GM19397 (cell line): ENCODE measurements around the gene ADAR.
"Not testable (repeated sequence)": the region's sequence is repeated elsewhere in the genome, so short reads cannot be mapped to it uniquely, and the experiment has no call there.

Experiments
- ATAC-seq: cut with Tn5 transposase; IDR thresholded peaks from one replicate; pipeline ENCODE4 v1.9.1; 2021; ENCODE audit warnings: mild to moderate bottlenecking, moderate library complexity; ENCODE audit not compliant: unreplicated experiment

The ADAR gene, protein sequence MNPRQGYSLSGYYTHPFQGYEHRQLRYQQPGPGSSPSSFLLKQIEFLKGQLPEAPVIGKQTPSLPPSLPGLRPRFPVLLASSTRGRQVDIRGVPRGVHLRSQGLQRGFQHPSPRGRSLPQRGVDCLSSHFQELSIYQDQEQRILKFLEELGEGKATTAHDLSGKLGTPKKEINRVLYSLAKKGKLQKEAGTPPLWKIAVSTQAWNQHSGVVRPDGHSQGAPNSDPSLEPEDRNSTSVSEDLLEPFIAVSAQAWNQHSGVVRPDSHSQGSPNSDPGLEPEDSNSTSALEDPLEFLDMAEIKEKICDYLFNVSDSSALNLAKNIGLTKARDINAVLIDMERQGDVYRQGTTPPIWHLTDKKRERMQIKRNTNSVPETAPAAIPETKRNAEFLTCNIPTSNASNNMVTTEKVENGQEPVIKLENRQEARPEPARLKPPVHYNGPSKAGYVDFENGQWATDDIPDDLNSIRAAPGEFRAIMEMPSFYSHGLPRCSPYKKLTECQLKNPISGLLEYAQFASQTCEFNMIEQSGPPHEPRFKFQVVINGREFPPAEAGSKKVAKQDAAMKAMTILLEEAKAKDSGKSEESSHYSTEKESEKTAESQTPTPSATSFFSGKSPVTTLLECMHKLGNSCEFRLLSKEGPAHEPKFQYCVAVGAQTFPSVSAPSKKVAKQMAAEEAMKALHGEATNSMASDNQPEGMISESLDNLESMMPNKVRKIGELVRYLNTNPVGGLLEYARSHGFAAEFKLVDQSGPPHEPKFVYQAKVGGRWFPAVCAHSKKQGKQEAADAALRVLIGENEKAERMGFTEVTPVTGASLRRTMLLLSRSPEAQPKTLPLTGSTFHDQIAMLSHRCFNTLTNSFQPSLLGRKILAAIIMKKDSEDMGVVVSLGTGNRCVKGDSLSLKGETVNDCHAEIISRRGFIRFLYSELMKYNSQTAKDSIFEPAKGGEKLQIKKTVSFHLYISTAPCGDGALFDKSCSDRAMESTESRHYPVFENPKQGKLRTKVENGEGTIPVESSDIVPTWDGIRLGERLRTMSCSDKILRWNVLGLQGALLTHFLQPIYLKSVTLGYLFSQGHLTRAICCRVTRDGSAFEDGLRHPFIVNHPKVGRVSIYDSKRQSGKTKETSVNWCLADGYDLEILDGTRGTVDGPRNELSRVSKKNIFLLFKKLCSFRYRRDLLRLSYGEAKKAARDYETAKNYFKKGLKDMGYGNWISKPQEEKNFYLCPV

DNA sequence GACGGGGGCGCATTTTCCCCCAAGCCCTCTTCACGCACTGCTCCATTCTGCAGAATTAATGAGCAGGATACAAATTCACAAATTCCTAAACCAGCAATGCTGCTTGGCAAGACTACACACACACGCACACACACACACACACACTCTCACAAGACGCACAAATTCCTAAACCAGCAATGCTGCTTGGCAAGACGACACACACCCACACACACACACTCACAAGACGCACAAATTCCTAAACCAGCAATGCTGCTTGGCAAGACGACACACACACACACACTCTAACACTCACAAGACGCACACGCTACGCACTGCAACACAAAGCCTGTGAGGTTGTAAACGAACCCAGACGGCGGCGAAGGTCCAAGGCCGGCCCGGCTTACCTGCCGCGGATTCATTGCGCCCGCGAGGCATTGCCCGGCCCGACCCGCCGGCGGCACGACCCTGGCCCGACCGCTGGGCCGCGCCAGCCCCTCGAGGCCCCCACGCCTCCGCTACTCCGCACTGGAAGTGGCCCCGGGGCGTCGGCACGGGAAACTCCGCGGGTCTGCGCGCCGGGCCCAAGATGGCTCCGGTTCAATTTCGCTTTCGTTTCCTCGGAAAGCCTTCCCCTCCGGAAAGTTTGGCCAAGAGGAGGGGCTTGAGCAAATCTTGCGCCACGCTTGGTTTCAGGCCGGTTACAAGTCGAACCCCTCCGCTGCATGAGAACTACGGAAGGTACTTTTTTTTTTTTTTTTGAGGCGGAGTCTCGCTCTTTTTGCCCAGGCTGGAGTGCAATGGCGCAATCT is at the start of gene ADAR:
ADAR (minus strand) TSS at position 578 of the 788 bp plus-strand sequence; CDS start at position 398, 180 bp downstream.
- peak; percentile 67 for ATAC-seq

DNA sequence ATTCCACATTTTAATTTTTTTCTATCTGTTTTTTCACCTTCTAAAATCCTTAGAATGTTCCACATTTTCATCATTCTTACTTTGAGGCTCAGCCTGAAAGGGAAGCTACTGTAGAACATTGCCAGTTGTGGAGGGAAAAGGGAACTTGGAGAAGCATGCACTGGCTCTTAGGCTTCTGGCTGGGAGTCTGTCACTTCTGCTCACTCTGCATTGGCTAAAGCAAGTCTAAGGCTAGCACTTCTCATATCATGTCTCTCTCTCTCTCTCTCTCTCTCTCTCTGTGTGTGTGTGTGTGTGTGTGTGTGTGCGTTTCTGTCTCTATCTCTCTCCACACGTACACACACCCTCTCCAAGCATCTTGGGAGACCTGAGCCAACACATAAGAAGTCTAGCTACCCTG is 49.6 kb upstream of the ADAR start:
- no peak for ATAC-seq

DNA sequence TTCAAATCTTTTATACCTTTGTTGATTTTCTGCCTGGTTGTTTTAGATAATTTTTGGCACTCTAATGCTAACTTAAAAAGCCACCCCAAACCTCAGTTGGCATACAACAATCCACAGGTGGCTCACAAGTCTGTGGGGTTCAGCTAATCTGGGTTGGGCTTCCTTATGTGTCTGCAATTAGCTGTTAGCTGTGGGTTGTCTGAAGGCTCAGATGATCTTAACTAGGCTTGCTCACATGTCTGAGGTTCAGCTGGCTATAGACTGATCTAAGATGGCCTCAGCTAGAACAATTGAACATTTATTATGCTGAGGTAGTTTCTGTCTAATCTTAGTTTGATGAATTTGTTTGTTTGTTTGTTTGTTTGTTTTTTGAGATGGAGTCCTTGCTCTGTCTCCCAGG is 44.9 kb upstream of the ADAR start:
- ATAC-seq, result no peak

DNA sequence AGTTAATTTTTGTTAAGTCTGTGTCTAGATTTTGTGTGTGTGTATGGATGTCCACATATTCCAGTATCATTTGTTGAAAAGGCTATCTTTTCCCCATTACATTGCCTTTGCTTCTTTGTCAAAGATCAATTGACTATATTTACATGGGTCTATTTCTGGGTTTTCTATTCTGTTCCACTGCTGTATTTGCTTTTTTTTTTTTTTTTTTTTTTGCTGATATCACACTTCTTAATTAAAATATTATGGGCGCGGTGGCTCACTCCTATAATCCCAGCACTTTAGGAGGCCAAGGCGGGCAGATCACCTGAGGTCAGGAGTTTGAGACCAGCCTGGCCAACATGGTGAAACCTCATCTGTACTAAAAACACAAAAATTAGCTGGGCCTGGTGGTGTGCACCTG is 36.7 kb upstream of the ADAR start:
- not testable (repeated sequence) for ATAC-seq

DNA sequence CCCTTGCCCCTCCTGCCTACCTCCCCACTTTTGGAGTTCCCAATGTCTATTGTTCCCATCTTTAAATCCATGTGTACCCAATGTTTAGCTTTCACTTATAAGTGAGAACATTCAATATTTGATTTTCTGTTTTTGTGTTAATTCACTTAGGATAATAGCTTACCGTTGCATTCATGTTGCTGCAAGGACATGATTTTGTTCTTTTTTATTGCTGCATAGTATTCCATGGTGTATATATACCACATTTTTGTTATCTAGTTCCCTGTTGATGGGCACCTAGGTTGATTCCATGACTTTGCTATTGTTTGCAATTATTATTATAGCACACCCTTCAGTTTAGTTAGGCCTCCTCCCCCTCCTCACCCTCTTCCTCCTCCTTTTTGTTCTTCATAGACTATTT is 33.5 kb upstream of the ADAR start:
- ATAC-seq, result no peak

DNA sequence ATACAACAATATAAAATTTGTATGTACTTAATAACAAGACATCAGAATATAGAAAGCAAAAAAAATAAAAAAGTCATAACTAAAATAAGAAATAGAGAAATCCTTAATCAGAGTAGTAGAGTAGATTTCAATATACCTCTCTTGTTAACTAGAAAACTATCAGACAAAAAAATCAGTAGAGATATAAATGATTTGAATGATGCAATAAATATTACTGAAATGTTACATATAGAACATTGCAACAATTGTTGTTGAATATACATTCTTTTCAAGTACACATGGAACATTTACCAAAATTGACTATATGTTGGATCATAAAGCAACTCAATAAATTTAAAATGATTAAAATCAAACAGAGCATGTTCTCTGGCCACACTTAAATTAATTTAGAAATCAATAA is 31.9 kb upstream of the ADAR start:
- ATAC-seq, result no peak

DNA sequence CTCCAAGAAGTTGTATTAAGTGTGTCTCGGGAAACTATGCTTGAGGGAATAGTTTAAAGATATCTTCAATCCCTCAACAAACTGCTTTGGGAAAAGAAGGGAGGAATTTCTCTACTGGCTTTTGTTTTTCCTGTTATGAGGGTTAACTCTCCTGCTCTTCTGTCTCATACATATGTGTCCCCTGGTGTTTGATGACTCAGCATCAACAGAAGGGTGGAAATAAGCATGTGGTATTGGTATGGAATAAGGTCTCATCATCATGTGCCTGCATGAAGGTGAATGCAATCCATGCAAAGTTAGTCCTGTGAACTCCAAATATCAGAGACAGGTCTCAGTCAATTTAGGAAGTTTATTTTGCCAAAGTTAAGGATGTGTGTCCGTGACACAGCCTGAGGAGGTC is 27.2 kb upstream of the ADAR start:
- ATAC-seq, result no peak

DNA sequence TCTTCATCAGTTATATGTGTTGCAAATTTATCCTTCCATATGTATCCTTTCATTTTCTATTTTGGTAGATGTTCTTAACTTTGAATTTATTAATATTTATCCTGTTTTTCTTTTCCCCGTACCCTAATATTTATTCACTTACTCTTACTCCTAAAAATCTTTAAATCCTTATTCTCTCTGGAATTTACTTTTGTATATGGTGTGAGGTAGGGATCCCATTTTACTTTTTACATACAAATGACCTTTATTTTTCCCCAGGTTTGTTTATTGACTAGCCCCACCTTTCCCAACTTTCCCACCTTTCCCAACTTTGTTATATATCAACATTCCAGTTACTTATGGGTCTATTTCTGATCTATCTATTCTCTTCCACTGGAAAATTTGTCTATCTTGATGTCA is 21.7 kb upstream of the ADAR start:
- ATAC-seq, result no peak

DNA sequence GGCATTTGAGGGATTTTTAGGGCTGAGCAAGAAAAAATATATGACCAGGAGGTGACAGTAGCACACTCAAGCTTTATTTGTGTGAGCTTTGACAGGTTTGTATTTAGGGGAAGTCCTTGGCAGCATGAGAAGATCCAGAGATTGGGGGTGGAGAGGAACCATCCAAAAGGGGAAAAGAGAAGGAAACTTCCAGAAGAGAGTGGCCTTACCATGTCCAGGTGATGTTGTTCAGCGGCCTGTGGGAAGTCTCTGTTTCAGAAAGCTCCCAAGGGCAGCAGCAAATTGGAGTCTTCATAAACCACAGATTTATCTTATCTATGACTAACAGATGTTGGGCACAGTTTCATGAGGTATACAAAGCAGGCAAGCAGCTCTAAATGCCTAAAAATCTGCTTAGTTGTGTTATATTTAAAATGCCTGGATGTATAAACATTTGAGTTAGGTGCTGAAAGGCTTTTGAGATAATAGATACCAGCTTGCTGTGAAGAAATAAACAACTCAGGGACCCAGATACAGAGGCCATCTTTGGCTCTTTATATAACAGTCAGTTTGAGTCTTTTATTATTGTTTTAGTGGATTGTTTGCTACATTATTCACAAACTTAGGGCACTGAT is 21.2 kb upstream of the ADAR start:
- no peak for ATAC-seq

DNA sequence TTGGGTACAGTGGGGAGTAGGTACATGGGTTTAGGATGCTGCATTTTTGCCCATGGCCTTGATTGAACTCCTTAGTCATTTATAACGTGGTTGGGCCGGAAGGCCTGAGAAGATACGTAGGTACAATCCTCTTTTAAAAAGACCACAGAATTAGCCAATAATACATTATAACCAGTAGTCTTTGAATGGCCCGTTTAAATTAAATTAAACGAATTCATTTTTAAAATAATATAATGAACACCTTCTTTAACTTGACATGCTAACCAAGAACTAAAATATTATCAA is 20.1 kb upstream of the ADAR start:
- ATAC-seq, result peak; percentile 5

DNA sequence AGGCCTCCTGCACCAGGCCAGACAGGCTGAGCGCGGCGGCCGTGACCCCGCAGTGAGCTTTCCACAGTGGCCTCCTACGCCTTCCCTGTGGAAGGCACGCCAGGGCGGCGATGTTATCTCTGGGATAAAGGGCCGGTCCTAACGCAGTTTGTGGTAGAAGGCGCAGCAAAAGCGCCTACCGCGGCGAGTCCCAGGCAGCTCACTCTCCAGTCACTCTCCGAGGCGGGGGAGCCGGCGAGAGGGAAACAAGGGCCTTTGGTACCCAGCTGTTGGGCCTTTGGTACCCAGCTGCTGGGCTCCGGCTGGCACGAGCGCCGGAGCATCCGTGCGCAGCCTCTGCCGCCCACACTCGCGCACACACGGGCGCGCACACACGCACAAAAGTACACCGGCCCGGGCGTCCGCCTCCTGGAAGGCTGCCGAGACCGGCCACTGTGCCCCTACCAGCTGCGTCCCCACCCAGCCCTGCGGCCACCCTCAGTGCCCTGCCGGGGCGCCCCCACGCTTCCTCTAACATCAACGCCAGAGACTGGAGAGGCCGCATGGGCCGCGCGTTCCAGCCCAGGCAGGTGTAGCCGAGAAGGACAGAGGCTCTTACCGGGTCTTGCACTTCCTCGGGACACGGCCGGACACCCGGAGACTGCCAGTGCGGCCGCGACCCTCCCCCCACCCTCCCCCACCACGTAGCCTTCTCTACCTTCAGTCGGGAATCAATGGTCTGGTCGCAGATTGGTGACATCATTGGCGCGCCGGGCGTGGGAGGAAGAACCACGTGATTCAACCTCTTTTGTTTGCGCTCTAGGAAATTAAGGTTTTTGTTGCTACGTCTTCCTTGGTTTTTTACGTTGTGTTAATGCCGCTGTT is 19.5 kb upstream of the ADAR start:
- ATAC-seq, result peak; percentile 61

DNA sequence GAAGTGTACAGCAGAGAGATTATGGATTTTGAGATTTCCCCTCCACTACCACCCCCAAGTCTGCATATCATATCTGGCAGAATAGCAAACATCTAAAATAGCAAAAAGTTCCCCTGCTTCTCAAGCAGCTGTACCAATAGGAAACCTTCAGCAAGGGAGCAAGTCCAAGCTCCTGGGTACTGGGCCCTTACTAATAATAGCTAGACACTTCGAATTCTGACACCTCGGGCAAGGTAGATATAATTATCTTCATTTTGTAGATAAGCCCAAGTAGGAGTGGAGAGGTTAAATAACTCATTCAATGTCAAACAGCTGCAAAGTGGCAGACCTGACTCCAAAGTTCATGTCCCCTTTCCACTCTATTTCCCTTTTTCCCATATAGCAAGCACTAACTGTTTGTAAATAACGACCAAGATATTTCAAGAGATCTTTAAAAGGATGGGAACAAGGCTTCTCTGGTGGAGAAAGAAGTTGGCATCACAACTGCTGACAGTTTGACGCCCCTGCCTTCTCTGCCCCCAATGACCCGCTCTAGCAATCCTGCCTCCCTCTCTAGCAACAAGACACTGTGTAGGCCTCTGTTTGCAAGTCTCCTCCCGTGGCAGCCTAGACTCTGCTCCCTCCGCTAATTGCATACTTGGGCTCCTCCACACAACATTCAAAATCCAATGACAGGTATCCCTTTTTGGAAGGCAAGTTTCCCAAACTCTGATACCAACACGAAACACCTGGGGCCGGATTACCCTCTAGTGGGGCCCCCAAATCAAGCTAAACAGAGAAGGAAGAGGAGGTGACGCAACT is 18.7 kb upstream of the ADAR start:
- ATAC-seq, result no peak

DNA sequence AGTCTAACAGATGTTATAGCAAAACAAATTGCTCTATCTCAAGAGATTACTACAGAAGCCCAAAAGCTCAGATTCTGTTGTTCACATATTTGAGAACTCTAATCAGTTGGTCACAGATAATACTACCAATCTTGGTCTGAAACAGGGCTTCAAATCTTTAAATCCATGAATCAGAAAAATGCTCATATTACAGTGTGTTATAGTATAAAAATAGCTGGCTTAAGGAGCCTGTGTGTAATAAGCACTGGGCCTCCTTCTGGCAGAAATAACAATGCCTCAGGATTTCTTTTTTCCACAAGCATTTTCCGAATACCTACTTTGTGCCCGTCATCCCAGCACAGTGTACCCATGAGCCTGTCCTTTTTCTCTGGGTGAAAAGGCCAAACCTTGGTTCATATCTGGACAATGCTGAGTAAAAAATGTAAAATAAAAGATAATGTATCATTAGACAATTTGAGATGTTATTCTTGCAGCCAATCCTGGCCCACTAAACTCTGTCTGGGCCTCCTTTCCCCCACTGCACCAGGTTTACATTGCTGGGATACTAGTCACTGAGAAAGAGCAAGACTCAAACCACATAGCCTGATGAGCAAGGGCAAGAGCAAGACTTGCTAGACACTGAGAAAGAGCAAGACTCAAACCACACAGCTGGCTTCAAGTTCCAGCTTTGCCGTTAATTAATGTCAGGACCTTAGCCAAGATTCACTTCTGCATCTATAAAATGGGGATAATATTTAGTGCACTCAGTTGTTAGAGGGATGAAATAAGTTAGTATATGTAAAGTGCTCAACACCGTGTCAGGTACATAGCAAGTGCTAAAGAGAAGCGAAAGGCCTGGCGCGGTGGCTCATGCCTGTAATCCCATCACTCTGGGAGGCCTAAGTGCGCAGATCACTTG is 17.0 kb upstream of the ADAR start:
- no peak for ATAC-seq

DNA sequence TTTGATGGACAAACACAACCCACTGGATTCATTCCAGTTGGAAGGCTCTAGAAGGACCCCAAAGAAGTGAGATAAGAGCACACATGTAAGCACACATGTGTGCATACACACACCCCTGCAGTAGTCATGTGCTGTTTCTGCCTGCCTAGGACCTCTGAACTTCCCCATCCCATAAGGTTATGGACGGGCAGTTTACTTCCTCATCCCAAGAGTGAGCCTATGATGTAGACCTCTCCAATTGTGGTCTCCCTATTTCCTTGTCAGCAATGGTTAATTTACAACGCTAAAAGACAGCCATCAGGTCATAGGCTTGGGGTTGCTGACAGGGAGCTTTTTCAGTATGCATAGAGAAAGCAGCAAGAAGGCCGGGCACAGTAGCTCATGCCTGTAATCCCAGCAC is 15.4 kb upstream of the ADAR start:
- no peak for ATAC-seq

DNA sequence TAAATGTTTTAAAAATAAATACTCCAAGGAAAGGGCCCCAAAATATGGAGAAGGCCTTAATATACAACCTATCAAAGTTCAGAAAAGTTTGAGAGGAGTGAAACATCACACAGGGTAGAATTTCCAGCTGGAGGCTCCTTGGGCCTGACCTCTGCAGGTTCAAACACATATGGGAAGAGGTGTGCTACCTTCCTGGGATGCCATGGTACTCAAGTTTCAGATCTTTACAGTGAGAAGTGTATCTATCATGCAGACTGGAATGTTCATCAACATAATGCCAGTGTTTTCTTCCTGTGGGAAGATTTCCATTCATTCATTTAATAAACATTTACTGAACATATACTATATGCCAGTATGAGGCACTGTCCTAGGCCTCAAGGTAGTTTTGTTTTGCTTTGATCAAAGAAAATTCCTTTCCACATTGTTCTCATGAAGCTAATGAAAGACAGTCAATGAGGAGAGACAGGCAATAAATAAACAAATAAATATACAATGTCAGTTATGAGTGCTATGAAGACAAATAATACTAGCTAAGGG is 14.6 kb upstream of the ADAR start:
- no peak for ATAC-seq

DNA sequence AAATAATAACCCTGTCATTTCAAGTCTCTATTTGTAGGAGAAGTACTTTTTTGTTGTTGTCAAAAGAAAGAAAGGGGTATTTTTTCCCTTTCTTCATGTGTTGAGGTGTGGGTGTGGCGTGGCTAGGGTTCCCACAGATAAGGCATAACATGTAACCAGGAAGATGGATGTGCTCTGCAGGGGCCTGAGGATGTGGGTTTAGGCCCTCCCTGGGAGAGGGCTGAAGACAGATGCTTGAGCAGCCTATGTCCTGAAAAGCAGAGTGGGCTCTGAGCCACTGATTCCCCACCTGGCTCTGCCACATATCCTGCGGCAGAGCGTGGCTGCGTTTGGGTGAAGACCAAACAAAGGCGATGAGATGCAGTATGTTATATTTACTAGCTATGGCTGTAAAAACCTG is 13.9 kb upstream of the ADAR start:
- ATAC-seq, result no peak

DNA sequence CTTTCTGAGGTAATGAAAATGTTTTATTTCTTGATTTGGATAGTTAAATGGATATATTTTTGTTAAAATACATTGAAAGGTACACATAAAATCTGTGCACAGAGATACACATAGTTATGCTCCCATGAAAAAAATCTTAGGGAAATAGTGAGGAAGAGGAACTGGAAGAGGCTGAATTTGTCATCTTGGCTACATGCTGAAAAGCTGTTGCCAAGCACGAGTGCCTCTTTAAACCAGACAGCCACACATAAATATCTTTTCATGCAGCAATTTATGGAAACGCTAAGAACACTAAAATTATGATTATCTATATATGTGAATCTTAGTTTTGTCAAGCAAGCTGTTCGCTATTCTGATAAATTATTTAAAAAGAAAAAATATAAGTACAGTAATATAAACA is 12.8 kb upstream of the ADAR start:
- no peak for ATAC-seq
